K562 (cell line): ENCODE measurements around the gene MCEE. TPM values are rescaled to one million over a fixed set of nuclear protein-coding genes. Genes with fewer than 3 reads are reported as not detected.

Experiments
- CEBPG ChIP-seq, 3 experiments: fragments of 200-800 bp in 1 of 3; sonication (Bioruptor generic) in 1 of 3; sonication (generic) in 1 of 3; formaldehyde crosslinking in 1 of 3; IDR thresholded peaks in 2 of 3; conservative IDR thresholded peaks in 1 of 3; 2 replicates each; pipeline versions ENCODE4 v1.6.1 to v1.8.0; 2016 to 2022; ENCODE audit warnings: missing compliant biosample characterization in 2 of 3, missing genetic modification characterization in 2 of 3, mild to moderate bottlenecking in 1 of 3, missing genetic modification reagents in 1 of 3
- E2F3 ChIP-seq: fragments of 250-450 bp; sonication (Bioruptor Pico); IDR thresholded peaks from 2 replicates; pipeline ENCODE4 v1.4.0; 2020; ENCODE audit warnings: mild to moderate bottlenecking
- EP400 ChIP-seq: fragments of 450-650 bp; IDR thresholded peaks from 2 replicates; pipeline ENCODE4 v1.6.1; 2017; ENCODE audit warnings: antibody characterized with exemption, mild to moderate bottlenecking, moderate library complexity
- ESRRA ChIP-seq: fragments of 450-650 bp; IDR thresholded peaks from 2 replicates; pipeline ENCODE4 v1.6.1; 2014; ENCODE audit warnings: low read depth, mild to moderate bottlenecking, moderate library complexity, borderline replicate concordance
- GABPA ChIP-seq: fragments of 200-800 bp; sonication (Bioruptor generic); conservative IDR thresholded peaks from 2 replicates; pipeline ENCODE4 v1.6.1; 2016; ENCODE audit warnings: low read depth, missing genetic modification characterization, missing compliant biosample characterization
- GTF2A2 ChIP-seq: IDR thresholded peaks from 2 replicates; pipeline ENCODE4 v1.6.1; 2016; ENCODE audit warnings: mild to moderate bottlenecking, missing genetic modification characterization, missing compliant biosample characterization
- ILF3 ChIP-seq: fragments of 450-650 bp; IDR thresholded peaks from 2 replicates; pipeline ENCODE4 v1.6.1; 2018; ENCODE audit warnings: antibody characterized with exemption, mild to moderate bottlenecking, moderate library complexity, borderline replicate concordance
- ILK ChIP-seq: fragments of 450-650 bp; IDR thresholded peaks from 2 replicates; pipeline ENCODE4 v1.6.1; 2016; ENCODE audit warnings: missing genetic modification characterization, low read depth, mild to moderate bottlenecking, missing compliant biosample characterization, moderate library complexity, borderline replicate concordance
- JUN ChIP-seq, 2 experiments: sonication (generic) in 1 of 2; formaldehyde crosslinking in 1 of 2; IDR thresholded peaks; 2 replicates each; pipeline versions ENCODE4 v1.6.1 to v1.8.0; 2012 to 2022; ENCODE audit warnings: borderline replicate concordance in 2 of 2, mild to moderate bottlenecking in 2 of 2, improper control_type of control experiment in 1 of 2, low read depth in 1 of 2, low read length in 1 of 2, missing genetic modification reagents in 1 of 2
- KLF1 ChIP-seq: fragments of 450-650 bp; IDR thresholded peaks from 2 replicates; pipeline ENCODE4 v1.6.1; 2016; ENCODE audit warnings: missing genetic modification characterization, missing compliant biosample characterization
- L3MBTL2 ChIP-seq: fragments of 450-650 bp; IDR thresholded peaks from 2 replicates; pipeline ENCODE4 v1.6.1; 2016; ENCODE audit warnings: mild to moderate bottlenecking, moderate library complexity
- MBD2 ChIP-seq: sonication (generic); IDR thresholded peaks from 2 replicates; pipeline ENCODE4 v1.6.1; 2016; ENCODE audit warnings: low read depth, borderline replicate concordance
- MCM5 ChIP-seq: fragments of 450-650 bp; IDR thresholded peaks from 2 replicates; pipeline ENCODE4 v1.6.1; 2016; ENCODE audit warnings: low read depth
- NR1H2 ChIP-seq: sonication (generic); formaldehyde crosslinking; IDR thresholded peaks from 2 replicates; pipeline ENCODE4 v1.4.0; 2020; ENCODE audit warnings: mild to moderate bottlenecking, missing genetic modification reagents
- NR4A1 ChIP-seq, 2 experiments: fragments of 250-450 bp in 1 of 2; fragments of 450-650 bp in 1 of 2; sonication (Bioruptor Pico) in 1 of 2; IDR thresholded peaks; 2 replicates each; pipeline versions ENCODE4 v1.4.0 to v1.6.1; 2016 to 2020; ENCODE audit warnings: mild to moderate bottlenecking in 2 of 2, missing compliant biosample characterization in 1 of 2, missing genetic modification characterization in 1 of 2, moderate library complexity in 1 of 2
- POLR2B ChIP-seq: fragments of 450-650 bp; IDR thresholded peaks from 2 replicates; pipeline ENCODE4 v1.6.1; 2018; ENCODE audit warnings: low read depth; ENCODE audit not compliant: partially characterized antibody
- ZNF23 ChIP-seq: fragments of 250-450 bp; sonication (Bioruptor Pico); IDR thresholded peaks from 2 replicates; pipeline ENCODE4 v1.4.0; 2020; ENCODE audit warnings: mild to moderate bottlenecking
- ZNF282 ChIP-seq: sonication (generic); formaldehyde crosslinking; IDR thresholded peaks from 2 replicates; pipeline ENCODE4 v1.8.1; 2023; ENCODE audit warnings: missing genetic modification reagents
- ZNF316 ChIP-seq: fragments of 450-650 bp; IDR thresholded peaks from 2 replicates; pipeline ENCODE4 v1.6.1; 2016
- ZNF384 ChIP-seq: IDR thresholded peaks from 2 replicates; pipeline ENCODE4 v1.6.1; 2012; ENCODE audit warnings: low read depth, low read length, improper control_type of control experiment
- ZNF449 ChIP-seq: fragments of 250-450 bp; sonication (Bioruptor Pico); IDR thresholded peaks from 2 replicates; pipeline ENCODE4 v1.8.0; 2022; ENCODE audit warnings: moderate library complexity, mild to moderate bottlenecking, inconsistent platforms
- ZNF696 ChIP-seq: fragments of 250-450 bp; sonication (Bioruptor Pico); conservative IDR thresholded peaks from 2 replicates; pipeline ENCODE4 v1.4.0; 2020; ENCODE audit warnings: mild to moderate bottlenecking, moderate library complexity
- polyA plus RNA-seq, 8 experiments: library from polyadenylated mRNA; depleted of rRNA in 4 of 8; stranded (reverse) in 5 of 8; unstranded in 3 of 8; fragments of >200 nt; fragmentation: Nextera tagmentation in 2 of 8; fragmentation: Illumina TruSeq in 1 of 8; extraction: Ambion mirVana in 2 of 8; extraction: Trizol in 1 of 8; gene quantifications; 2 replicates each; pipeline versions ENCODE4 v1.2.1 to v1.2.3, GENCODE V29; 2011 to 2014; ENCODE audit warnings: inconsistent platforms in 1 of 8, missing spikeins in 1 of 8
- total RNA-seq, 7 experiments: library from RNA; depleted of rRNA in 6 of 7; stranded (reverse); fragments of >200 nt in 6 of 7; fragmentation: Illumina TruSeq in 2 of 7; extraction: Trizol in 2 of 7; gene quantifications; 2 replicates each; pipeline versions ENCODE4 v1.2.1 to v1.2.3, GENCODE V29; 2011 to 2021; ENCODE audit warnings: low replicate concordance in 1 of 7
- TF ChIP-seq, protein P1 (sequence below), 2 experiments: fragments of 450-650 bp in 1 of 2; IDR thresholded peaks; 2 replicates each; pipeline ENCODE4 v1.6.1; 2011 to 2017; ENCODE audit warnings: low read depth in 2 of 2, antibody characterized with exemption in 1 of 2, borderline replicate concordance in 1 of 2, low read length in 1 of 2, mild to moderate bottlenecking in 1 of 2, mixed read lengths in 1 of 2; ENCODE audit not compliant: control insufficient read depth in 1 of 2

The MCEE gene
- total and polyA plus RNA-seq, 9 of the 15 experiments (the other 6 are each of a cell fraction or from before 2014, with no cell fraction given): 15.6 to 49.1 (median 24.5) TPM

- TF ChIP-seq ZNF449 (CRISPR knock-in tag) (no peak), L3MBTL2 (peak; percentile 85), MBD2 (peak; percentile 68), ZNF696 (no peak), ILK (no peak), NR1H2 (CRISPR knock-in tag) (0 out of 2 replicates have a peak, but pooled peaks have one; percentile 71), E2F3 (CRISPR knock-in tag) (no peak), CEBPG (CRISPR knock-in tag; IDR thresholded peaks at IDR 0.05) (no peak), CEBPG (tag; conservative IDR thresholded peaks at IDR 0.05 in 1 of 2, IDR thresholded peaks at IDR 0.05 in 1 of 2) (no peak), MCM5 (no peak), ZNF316 (no peak), ZNF23 (CRISPR knock-in tag) (no peak), ESRRA (peak; percentile 73; the same call in 1 of the 2 replicates), KLF1 (peak; percentile 41; the same call in 1 of the 2 replicates), JUN (IDR thresholded peaks at IDR 0.05; ENCODE audit: borderline replicate concordance, low read depth, low read length) (peak; percentile 70; the same call in 1 of the 2 replicates), JUN (CRISPR knock-in tag; IDR thresholded peaks at IDR 0.05; ENCODE audit: borderline replicate concordance) (no peak), ZNF282 (CRISPR knock-in tag) (0 out of 2 replicates have a peak, but pooled peaks have one; percentile 35), GABPA (tag) (peak; percentile 100), EP400 (peak; percentile 98), GTF2A2 (peak; percentile 60; the same call in 1 of the 2 replicates), ILF3 (no peak), NR4A1 (CRISPR knock-in tag; IDR thresholded peaks at IDR 0.05) (0 out of 2 replicates have a peak, but pooled peaks have one; percentile 13), NR4A1 (tag; IDR thresholded peaks at IDR 0.05) (no peak), ZNF384 (peak; percentile 52), POLR2B (peak; percentile 59)
- TF ChIP-seq, protein P1, sequence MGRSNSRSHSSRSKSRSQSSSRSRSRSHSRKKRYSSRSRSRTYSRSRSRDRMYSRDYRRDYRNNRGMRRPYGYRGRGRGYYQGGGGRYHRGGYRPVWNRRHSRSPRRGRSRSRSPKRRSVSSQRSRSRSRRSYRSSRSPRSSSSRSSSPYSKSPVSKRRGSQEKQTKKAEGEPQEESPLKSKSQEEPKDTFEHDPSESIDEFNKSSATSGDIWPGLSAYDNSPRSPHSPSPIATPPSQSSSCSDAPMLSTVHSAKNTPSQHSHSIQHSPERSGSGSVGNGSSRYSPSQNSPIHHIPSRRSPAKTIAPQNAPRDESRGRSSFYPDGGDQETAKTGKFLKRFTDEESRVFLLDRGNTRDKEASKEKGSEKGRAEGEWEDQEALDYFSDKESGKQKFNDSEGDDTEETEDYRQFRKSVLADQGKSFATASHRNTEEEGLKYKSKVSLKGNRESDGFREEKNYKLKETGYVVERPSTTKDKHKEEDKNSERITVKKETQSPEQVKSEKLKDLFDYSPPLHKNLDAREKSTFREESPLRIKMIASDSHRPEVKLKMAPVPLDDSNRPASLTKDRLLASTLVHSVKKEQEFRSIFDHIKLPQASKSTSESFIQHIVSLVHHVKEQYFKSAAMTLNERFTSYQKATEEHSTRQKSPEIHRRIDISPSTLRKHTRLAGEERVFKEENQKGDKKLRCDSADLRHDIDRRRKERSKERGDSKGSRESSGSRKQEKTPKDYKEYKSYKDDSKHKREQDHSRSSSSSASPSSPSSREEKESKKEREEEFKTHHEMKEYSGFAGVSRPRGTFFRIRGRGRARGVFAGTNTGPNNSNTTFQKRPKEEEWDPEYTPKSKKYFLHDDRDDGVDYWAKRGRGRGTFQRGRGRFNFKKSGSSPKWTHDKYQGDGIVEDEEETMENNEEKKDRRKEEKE (IDR thresholded peaks at IDR 0.05; ENCODE audit: borderline replicate concordance in 1 of 2, control insufficient read depth in 1 of 2, low read depth in 2 of 2, low read length in 1 of 2): peak in 1 of 2 experiments; percentile 88; a peak in 1 of 4 replicates
Observed at GRCh38 chr2:71130152-71130904, at the start of gene MCEE, which contains the start of gene MPHOSPH10 (continued).
